A673 (cell line): Measurements from ENCODE around the gene STAU1. TPM values are rescaled to one million over a fixed set of nuclear protein-coding genes. Genes with fewer than 3 reads are reported as not detected.
"Not testable (repeated sequence)": the region's sequence is repeated elsewhere in the genome, so short reads cannot be mapped to it uniquely, and the experiment has no call there.

Experiments used
- BruUV-seq: library from RNA; stranded (reverse); fragments of 400-500 nt; replicated peaks from 2 replicates; lab custom pipeline; 2021; lab: Mats Ljungman, UMichigan
- CTCF ChIA-PET: fragments of 300-600 bp; sonication (Branson Sonifier 250); formaldehyde crosslinking; loops from one replicate; lab custom pipeline; 2022; ENCODE audit warnings: antibody characterized with exemption; lab: Charles Lee
- POLR2A ChIA-PET: fragments of 300-600 bp; sonication (Branson Sonifier 250); formaldehyde crosslinking; loops from one replicate; lab custom pipeline; 2022; ENCODE audit warnings: antibody characterized with exemption; ENCODE audit not compliant: low non-redundant PET; lab: Charles Lee
- DNase-seq: peaks from one replicate; pipeline ENCODE4 v3.0.0-alpha.2; 2015; ENCODE audit warnings: low spot score
- H3K27ac ChIP-seq: fragments of 200-600 bp; sonication (generic); 2 replicates; pipeline ENCODE4 v1.5.1; 2016; ENCODE audit warnings: mixed run types, low read depth, mild to moderate bottlenecking, mixed read lengths, antibody characterized with exemption, low read length; ENCODE audit not compliant: poor library complexity, severe bottlenecking
- H3K27me3 ChIP-seq: fragments of 200-600 bp; sonication (generic); replicated peaks from 2 replicates; pipeline ENCODE4 v1.6.1; 2017; ENCODE audit warnings: mixed run types, low read depth, mild to moderate bottlenecking, mixed read lengths, antibody characterized with exemption, low read length; ENCODE audit not compliant: insufficient read depth, poor library complexity
- H3K36me3 ChIP-seq: fragments of 200-600 bp; sonication (generic); 2 replicates; pipeline ENCODE4 v1.6.1; 2016; ENCODE audit warnings: mixed run types, mild to moderate bottlenecking, mixed read lengths, antibody characterized with exemption, low read length; ENCODE audit not compliant: insufficient read depth, poor library complexity, severe bottlenecking
- H3K4me1 ChIP-seq: fragments of 200-600 bp; sonication (generic); 2 replicates; pipeline ENCODE4 v1.6.1; 2017; ENCODE audit warnings: mixed run types, mild to moderate bottlenecking, mixed read lengths, antibody characterized with exemption, low read length; ENCODE audit not compliant: insufficient read depth, poor library complexity, severe bottlenecking
- H3K4me3 ChIP-seq: fragments of 200-600 bp; sonication (generic); 2 replicates; pipeline ENCODE4 v1.5.1; 2016; ENCODE audit warnings: low read depth, mixed run types, mild to moderate bottlenecking, mixed read lengths, low read length; ENCODE audit not compliant: poor library complexity, severe bottlenecking
- H3K9me3 ChIP-seq: fragments of 200-600 bp; sonication (generic); 2 replicates; pipeline ENCODE4 v1.6.1; 2016; ENCODE audit warnings: mixed run types, low read depth, mild to moderate bottlenecking, mixed read lengths, antibody characterized with exemption, low read length; ENCODE audit not compliant: poor library complexity, severe bottlenecking
- CTCF ChIP-seq: fragments of 300-800, 200-600 bp; sonication (generic); conservative IDR thresholded peaks from 2 replicates; pipeline ENCODE4 v1.5.1; 2017; ENCODE audit warnings: low read depth, mild to moderate bottlenecking, antibody characterized with exemption, low read length, moderate library complexity, mixed read lengths
- EZH2 ChIP-seq: fragments of 200-600 bp; sonication (generic); IDR thresholded peaks from 2 replicates; pipeline ENCODE4 v1.6.1; 2017; ENCODE audit warnings: borderline replicate concordance, low read depth, mild to moderate bottlenecking, mixed read lengths, antibody characterized with exemption, low read length; ENCODE audit not compliant: poor library complexity, severe bottlenecking
- intact Hi-C: fragments of 100-400 bp; cut with micrococcal nuclease; formaldehyde crosslinking; loops from one replicate; pipeline ENCODE4 v1.10.0; 2022; ENCODE audit not compliant: unreplicated experiment
- total RNA-seq: library from RNA; stranded (reverse); gene quantifications from 2 replicates; pipeline ENCODE4 v1.2.3, GENCODE V29; 2021

STAU1 gene
- total RNA-seq, 1 experiment from 2014 or later = 104 TPM

- POLR2A ChIA-PET = no interaction called here
- no peak for DNase-seq
- CTCF ChIA-PET = no interaction called here
- intact Hi-C loops = no loop called here
- H3K36me3 ChIP-seq = no peaks in the 10 kb centered on the region
- TF ChIP-seq CTCF = no peak
- TF ChIP-seq EZH2 = no peak
- no peak overlapping the region for H3K4me3 ChIP-seq
- H3K27me3 ChIP-seq = no peaks in the 10 kb centered on the region
- no peaks in the 10 kb centered on the region for H3K9me3 ChIP-seq
- no TSS peak for BruUV-seq
- peaks cover 35% of the 10 kb centered on the region for H3K4me1 ChIP-seq
- H3K27ac ChIP-seq = no peak overlapping the region
Measured at GRCh38 chr20:49184691-49185070, 3.5 kb downstream of the STAU1 start.

GRCh38 chr20:49184084-49184501 is 4.0 kb downstream of the STAU1 start:
- H3K27ac ChIP-seq, CTCF ChIA-PET, H3K27me3 ChIP-seq, H3K9me3 ChIP-seq, intact Hi-C loops, POLR2A ChIA-PET, H3K36me3 ChIP-seq, BruUV-seq, DNase-seq, H3K4me3 ChIP-seq: not testable (repeated sequence)
- H3K4me1 ChIP-seq = peaks cover 37% of the 10 kb centered on the region

- intact Hi-C loops = no loop called here
- no peak for TF ChIP-seq EZH2
- no peak for TF ChIP-seq CTCF
- ChIA-PET CTCF (no interaction called here), POLR2A (no interaction called here)
- no TSS peak for BruUV-seq
- Histone ChIP-seq H3K9me3 (no peaks in the 10 kb centered on the region), H3K4me1 (peaks cover 37% of the 10 kb centered on the region), H3K36me3 (no peaks in the 10 kb centered on the region), H3K27ac (no peak overlapping the region), H3K27me3 (no peaks in the 10 kb centered on the region), H3K4me3 (no peak overlapping the region)
- no peak for DNase-seq
Measured at GRCh38 chr20:49183444-49183843, 4.7 kb downstream of the STAU1 start.

GRCh38 chr20:49181265-49181877 is 6.8 kb downstream of the STAU1 start:
- CTCF ChIA-PET = no interaction called here
- POLR2A ChIA-PET = no interaction called here

More at GRCh38 chr20:49181265-49181877, 6.8 kb downstream of the STAU1 start:
- Histone ChIP-seq H3K27ac (no peak overlapping the region), H3K4me3 (no peak overlapping the region), H3K9me3 (no peaks in the 10 kb centered on the region), H3K4me1 (peaks cover 37% of the 10 kb centered on the region), H3K36me3 (peaks cover 4% of the 10 kb centered on the region), H3K27me3 (no peaks in the 10 kb centered on the region)
- intact Hi-C loops = no loop called here
- no peak for DNase-seq
- no TSS peak for BruUV-seq
- TF ChIP-seq EZH2 (no peak), CTCF (no peak)
